GM12878 (cell line): Measurements from ENCODE around the gene RANGRF. TPM values are rescaled to one million over a fixed set of nuclear protein-coding genes. Genes with fewer than 3 reads are reported as not detected.

Experiments used
- BACH1 ChIP-seq: fragments of 450-650 bp; IDR thresholded peaks from 2 replicates; pipeline ENCODE4 v1.6.1; 2017; ENCODE audit warnings: mild to moderate bottlenecking, borderline replicate concordance
- CEBPZ ChIP-seq: fragments of 150-350 bp; IDR thresholded peaks from 2 replicates; pipeline ENCODE4 v1.6.1; 2016; ENCODE audit warnings: low read depth, low read length
- CREM ChIP-seq: IDR thresholded peaks from 2 replicates; pipeline ENCODE4 v1.6.1; 2014; ENCODE audit warnings: antibody characterized with exemption, low read depth
- CTCF ChIP-seq, 3 experiments: IDR thresholded peaks in 2 of 3; conservative IDR thresholded peaks in 1 of 3; 2 replicates each; pipeline ENCODE4 v1.5.1; 2011; ENCODE audit warnings: low read depth in 3 of 3, low read length in 3 of 3, mild to moderate bottlenecking in 3 of 3, control low read depth in 2 of 3, moderate library complexity in 2 of 3, inconsistent platforms in 1 of 3, mixed read lengths in 1 of 3; ENCODE audit not compliant: control insufficient read depth in 2 of 3, insufficient read depth in 1 of 3; ENCODE audit errors: extremely low read depth in 1 of 3
- E2F4 ChIP-seq: IDR thresholded peaks from 2 replicates; pipeline ENCODE4 v1.6.1; 2012; ENCODE audit warnings: low read depth, low read length, improper control_type of control experiment
- EED ChIP-seq: sonication (generic); IDR thresholded peaks from 2 replicates; pipeline ENCODE4 v1.6.1; 2016; ENCODE audit warnings: antibody characterized with exemption, low read depth
- GABPA ChIP-seq: IDR thresholded peaks from 2 replicates; pipeline ENCODE4 v1.6.1; 2014; ENCODE audit warnings: antibody characterized with exemption, low read depth, mild to moderate bottlenecking, inconsistent platforms
- GATAD2B ChIP-seq: fragments of 450-650 bp; conservative IDR thresholded peaks from 2 replicates; pipeline ENCODE4 v1.6.1; 2017; ENCODE audit warnings: low read depth, mild to moderate bottlenecking, moderate library complexity
- HDAC6 ChIP-seq: fragments of 200-600 bp; sonication (generic); IDR thresholded peaks from one replicate; pipeline ENCODE4 v1.8.0; 2017; ENCODE audit warnings: antibody characterized with exemption; ENCODE audit not compliant: unreplicated experiment
- JUNB ChIP-seq: IDR thresholded peaks from 2 replicates; pipeline ENCODE4 v1.6.1; 2016; ENCODE audit warnings: antibody characterized with exemption, mild to moderate bottlenecking
- MEF2A ChIP-seq: IDR thresholded peaks from 2 replicates; pipeline ENCODE4 v1.6.1; 2011; ENCODE audit warnings: low read depth, mild to moderate bottlenecking, low read length, moderate library complexity; ENCODE audit not compliant: insufficient read depth
- NBN ChIP-seq: fragments of 450-650 bp; IDR thresholded peaks from 2 replicates; pipeline ENCODE4 v1.6.1; 2016
- POU2F2 ChIP-seq: IDR thresholded peaks from 3 replicates; pipeline ENCODE4 v1.6.1; 2011; ENCODE audit warnings: low read depth, mild to moderate bottlenecking, low read length, borderline replicate concordance
- RAD21 ChIP-seq: IDR thresholded peaks from 2 replicates; pipeline ENCODE4 v1.6.1; 2011; ENCODE audit warnings: mild to moderate bottlenecking, low read depth, low read length, moderate library complexity; ENCODE audit not compliant: insufficient read depth
- REST ChIP-seq: IDR thresholded peaks from 2 replicates; pipeline ENCODE4 v1.6.1; 2012; ENCODE audit warnings: mild to moderate bottlenecking, low read depth, low read length
- SIX5 ChIP-seq: IDR thresholded peaks from 2 replicates; pipeline ENCODE4 v1.6.1; 2011; ENCODE audit warnings: mild to moderate bottlenecking, low read depth, low read length, moderate library complexity; ENCODE audit not compliant: severe bottlenecking
- SMAD5 ChIP-seq: IDR thresholded peaks from 2 replicates; pipeline ENCODE4 v1.6.1; 2016; ENCODE audit warnings: antibody characterized with exemption, low read depth
- SMC3 ChIP-seq: IDR thresholded peaks from 2 replicates; pipeline ENCODE4 v1.6.1; 2011; ENCODE audit warnings: low read length, improper control_type of control experiment, borderline replicate concordance
- SP1 ChIP-seq: IDR thresholded peaks from one replicate; pipeline ENCODE4 v1.6.1; 2011; ENCODE audit warnings: low read depth, low read length
- SREBF2 ChIP-seq: IDR thresholded peaks from 2 replicates; pipeline ENCODE4 v1.6.1; 2012; ENCODE audit warnings: mild to moderate bottlenecking, low read length
- ZNF384 ChIP-seq: IDR thresholded peaks from 2 replicates; pipeline ENCODE4 v1.6.1; 2012; ENCODE audit warnings: low read depth, mild to moderate bottlenecking, low read length, improper control_type of control experiment, borderline replicate concordance
- polyA plus RNA-seq, 11 experiments: library from polyadenylated mRNA; depleted of rRNA in 4 of 11; unstranded in 6 of 11; stranded (reverse) in 5 of 11; fragments of >200 nt; fragmentation: Nextera tagmentation in 4 of 11; fragmentation: Illumina TruSeq in 1 of 11; extraction: Ambion mirVana in 4 of 11; extraction: Trizol in 1 of 11; gene quantifications; 1 replicate in 1 of 11; 2 replicates in 10 of 11; pipeline versions ENCODE4 v1.2.1 to v1.2.3, GENCODE V29; 2011 to 2016; ENCODE audit warnings: inconsistent platforms in 2 of 11, missing spikeins in 2 of 11, low read depth in 1 of 11
- total RNA-seq, 4 experiments: library from RNA; depleted of rRNA in 3 of 4; stranded (reverse); fragments of >200 nt in 3 of 4; fragmentation: Illumina TruSeq in 1 of 4; extraction: Trizol in 1 of 4; gene quantifications; 2 replicates each; pipeline versions ENCODE4 v1.2.1 to v1.2.3, GENCODE V29; 2013 to 2021

Gene RANGRF
- total and polyA plus RNA-seq, 10 of the 15 experiments (the other 5 are each of a cell fraction or from before 2014, with no cell fraction given): 30.1 to 181 (median 61.4) TPM

- no peak for TF ChIP-seq SMC3
- TF ChIP-seq HDAC6: no peak
- no peak; the same call in 1 of the 2 replicates for TF ChIP-seq BACH1
- no peak for TF ChIP-seq EED
- TF ChIP-seq SMAD5: peak; percentile 66; the same call in 1 of the 2 replicates
- TF ChIP-seq E2F4: peak; percentile 46; the same call in 1 of the 2 replicates
- no peak for TF ChIP-seq ZNF384
- no peak for TF ChIP-seq CTCF (IDR thresholded peaks at IDR 0.05 in 2 of 3, conservative IDR thresholded peaks at IDR 0.05 in 1 of 3; ENCODE audit: control insufficient read depth in 2 of 3, extremely low read depth in 1 of 3, insufficient read depth in 1 of 3, low read depth in 3 of 3, low read length in 3 of 3)
- TF ChIP-seq JUNB: no peak
- no peak for TF ChIP-seq SIX5
- TF ChIP-seq CEBPZ: no peak
- peak; percentile 81; the same call in 1 of the 2 replicates for TF ChIP-seq GATAD2B
- TF ChIP-seq MEF2A: no peak
- peak; percentile 68; the same call in 1 of the 2 replicates for TF ChIP-seq NBN
- TF ChIP-seq RAD21: no peak
- TF ChIP-seq REST: no peak
- no peak for TF ChIP-seq POU2F2
- no peak for TF ChIP-seq GABPA
- peak; percentile 44; the same call in 1 of the 2 replicates for TF ChIP-seq CREM
- TF ChIP-seq SREBF2: no peak
- peak; percentile 58 for TF ChIP-seq SP1
Measured at GRCh38 chr17:8288336-8289102, at the start of gene RANGRF (continued).
